ENCODE results near the gene MS4A15.
A peak's percentile ranks its signal among the peaks of the same experiment; 100 is the strongest.

The MS4A15 gene

GRCh38 chr11:60719391-60719790 is 37.3 kb upstream of the MS4A15 start:
- no peak for DNase-seq (ENCODE audit: low read depth)
- no peak for TF ChIP-seq CTCF (IDR thresholded peaks at IDR 0.05; ENCODE audit: low read depth, low read length, missing control alignments)
- H3K4me3 ChIP-seq (ENCODE audit: low read depth, low read length), result no peak overlapping the region

DNA sequence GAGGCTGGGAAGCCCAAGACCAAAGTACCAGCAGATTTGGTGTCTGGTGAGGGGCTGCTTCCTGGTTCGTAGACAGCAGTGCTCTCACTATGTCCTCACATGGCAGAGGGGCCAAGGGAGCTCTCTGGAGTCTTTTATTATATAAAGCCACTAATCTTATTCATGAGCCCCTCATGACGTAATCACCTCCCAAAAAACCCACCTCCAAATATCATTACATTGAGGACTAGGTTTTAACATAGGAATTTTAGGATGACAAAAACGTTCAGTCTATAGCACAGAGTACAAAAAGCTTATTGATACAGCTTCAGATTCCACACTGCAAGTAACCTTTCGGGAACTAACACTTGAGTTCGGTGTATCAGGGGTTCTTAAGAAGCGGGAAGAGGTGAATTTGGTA is 36.2 kb upstream of the MS4A15 start:
- no peak for TF ChIP-seq CTCF (IDR thresholded peaks at IDR 0.05; ENCODE audit: low read depth, low read length, missing control alignments)
- no peak overlapping the region for H3K4me3 ChIP-seq (ENCODE audit: low read depth, low read length)
- no peak for DNase-seq (ENCODE audit: low read depth)

DNA sequence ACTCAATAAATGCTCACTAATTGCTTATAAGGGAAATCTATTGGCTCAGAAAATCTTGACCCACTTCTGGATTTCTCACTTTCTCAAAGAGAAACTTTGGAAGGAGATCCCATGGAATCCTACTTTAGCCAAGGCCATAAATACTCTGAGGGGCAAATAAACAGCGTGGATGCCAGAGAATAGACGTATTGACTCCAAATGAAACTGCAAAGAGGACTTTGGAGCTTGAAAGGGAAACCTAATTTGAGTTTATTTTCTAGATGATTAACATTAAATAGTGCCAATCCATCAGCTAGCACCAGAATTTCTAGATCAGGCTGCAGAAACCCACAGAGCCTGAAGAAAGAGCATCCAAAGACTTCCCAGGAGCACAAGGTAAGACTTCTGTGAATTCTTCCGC is 32.2 kb upstream of the MS4A15 start, which contains the start of gene MS4A18:
Gene MS4A18 (plus strand): TSS at position 301 of the 400 bp plus-strand sequence.
- no peak within 1 kb of the TSS for H3K4me3 ChIP-seq (ENCODE audit: low read depth, low read length)
- no peak for TF ChIP-seq CTCF (IDR thresholded peaks at IDR 0.05; ENCODE audit: low read depth, low read length, missing control alignments)
- no peak for DNase-seq (ENCODE audit: low read depth)

- TF ChIP-seq CTCF (IDR thresholded peaks at IDR 0.05; ENCODE audit: low read depth, low read length, missing control alignments), result no peak
- no peak overlapping the region for H3K4me3 ChIP-seq (ENCODE audit: low read depth, low read length)
- DNase-seq (ENCODE audit: low read depth), result no peak
Measured at GRCh38 chr11:60725592-60725991, 31.1 kb upstream of the MS4A15 start.

DNA sequence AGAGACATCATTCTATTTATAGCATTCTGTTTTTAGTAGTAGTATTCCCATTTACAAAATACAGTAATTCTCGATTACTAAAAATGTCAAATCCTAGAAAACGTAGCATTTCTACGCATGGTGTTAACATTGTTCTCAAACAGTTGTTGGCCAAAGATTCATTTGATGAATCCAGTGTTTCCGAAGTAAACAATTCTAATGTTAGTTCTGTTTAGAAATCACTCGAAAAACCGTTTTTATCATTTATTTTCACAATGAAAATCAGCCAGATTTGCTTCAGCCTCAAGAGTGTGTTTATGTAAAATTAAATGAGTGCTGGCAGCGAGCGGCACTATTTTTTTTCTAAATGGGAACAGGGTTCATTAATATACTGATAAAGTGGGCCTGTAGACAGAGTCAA is 25.1 kb upstream of the MS4A15 start:
- no peak for TF ChIP-seq CTCF (IDR thresholded peaks at IDR 0.05; ENCODE audit: low read depth, low read length, missing control alignments)
- DNase-seq (ENCODE audit: low read depth), result no peak
- H3K4me3 ChIP-seq (ENCODE audit: low read depth, low read length), result no peak overlapping the region

GRCh38 chr11:60734279-60734678 is 22.4 kb upstream of the MS4A15 start:
- no peak for TF ChIP-seq CTCF (IDR thresholded peaks at IDR 0.05; ENCODE audit: low read depth, low read length, missing control alignments)
- DNase-seq (ENCODE audit: low read depth), result no peak
- no peak overlapping the region for H3K4me3 ChIP-seq (ENCODE audit: low read depth, low read length)

- H3K4me3 ChIP-seq (ENCODE audit: low read depth, low read length), result no peak overlapping the region
- peak; percentile 31 for TF ChIP-seq CTCF (IDR thresholded peaks at IDR 0.05; ENCODE audit: low read depth, low read length, missing control alignments)
- no peak for DNase-seq (ENCODE audit: low read depth)
Measured at GRCh38 chr11:60739114-60739513, 17.6 kb upstream of the MS4A15 start.

Measured in GM12864 (cell line).